Stimulated activated CD4-positive, alpha-beta T cell treated with anti-CD3 and anti-CD28 coated beads, Interleukin-12 subunit alpha, Interleukin-12 subunit beta, amount 100 ng/mL, for 24 hours (primary cell): Measurements from ENCODE around the gene DECR2.
A peak's percentile ranks its signal among the peaks of the same experiment; 100 is the strongest.
"Not testable (repeated sequence)": the region's sequence is repeated elsewhere in the genome, so short reads cannot be mapped to it uniquely, and the experiment has no call there.

Experiments used
- DNase-seq, 2 experiments: peaks; one replicate each; pipeline ENCODE4 v3.0.0-alpha.2; 2020; ENCODE audit warnings: low read depth in 2 of 2

The DECR2 gene

DNA sequence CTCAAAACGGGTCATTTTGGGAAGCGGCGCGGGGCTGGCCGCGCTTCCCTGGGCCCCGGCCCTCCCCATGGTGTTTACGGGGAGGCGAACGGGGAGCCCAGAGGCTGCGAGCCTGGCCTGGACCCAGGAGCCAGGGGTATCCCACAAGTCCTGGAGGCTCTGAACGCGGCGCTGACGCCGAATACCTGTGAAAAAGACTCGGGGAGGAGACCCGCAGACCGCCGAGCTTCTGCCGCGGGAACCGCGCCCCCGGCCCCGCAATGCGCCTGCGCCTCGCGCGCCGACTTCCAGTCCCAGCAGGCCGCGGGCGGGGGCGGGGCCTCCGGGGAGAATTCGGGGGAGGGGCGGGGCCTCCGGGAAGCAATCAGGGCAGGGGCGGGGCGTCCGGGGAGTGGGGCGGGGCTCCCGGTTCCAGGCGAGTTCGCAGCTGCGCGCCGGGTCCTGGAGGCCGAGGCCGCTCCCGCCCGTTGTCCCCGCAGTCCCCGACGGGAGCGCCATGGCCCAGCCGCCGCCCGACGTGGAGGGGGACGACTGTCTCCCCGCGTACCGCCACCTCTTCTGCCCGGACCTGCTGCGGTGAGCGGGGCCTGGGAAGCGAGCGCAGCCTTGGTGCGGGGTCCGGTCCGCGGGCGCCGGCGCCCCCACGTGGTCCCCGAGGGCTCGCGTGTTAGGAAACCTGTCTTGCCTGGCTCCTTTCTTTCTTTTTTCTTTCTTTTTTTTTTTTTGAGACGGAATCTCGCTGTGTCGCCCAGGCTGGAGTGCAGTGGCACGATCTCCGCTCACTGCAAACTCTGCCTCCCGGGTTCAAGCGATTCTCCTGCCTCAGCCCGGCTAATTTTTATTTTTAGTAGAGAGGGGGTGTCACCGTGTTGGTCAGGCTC lies at the start of gene DECR2:
TSS of gene DECR2 (plus strand) at position 418 of the 881 bp plus-strand sequence. CDS start at position 497, 79 bp downstream.
- DNase-seq: peak; percentile 96 to 100

DNA sequence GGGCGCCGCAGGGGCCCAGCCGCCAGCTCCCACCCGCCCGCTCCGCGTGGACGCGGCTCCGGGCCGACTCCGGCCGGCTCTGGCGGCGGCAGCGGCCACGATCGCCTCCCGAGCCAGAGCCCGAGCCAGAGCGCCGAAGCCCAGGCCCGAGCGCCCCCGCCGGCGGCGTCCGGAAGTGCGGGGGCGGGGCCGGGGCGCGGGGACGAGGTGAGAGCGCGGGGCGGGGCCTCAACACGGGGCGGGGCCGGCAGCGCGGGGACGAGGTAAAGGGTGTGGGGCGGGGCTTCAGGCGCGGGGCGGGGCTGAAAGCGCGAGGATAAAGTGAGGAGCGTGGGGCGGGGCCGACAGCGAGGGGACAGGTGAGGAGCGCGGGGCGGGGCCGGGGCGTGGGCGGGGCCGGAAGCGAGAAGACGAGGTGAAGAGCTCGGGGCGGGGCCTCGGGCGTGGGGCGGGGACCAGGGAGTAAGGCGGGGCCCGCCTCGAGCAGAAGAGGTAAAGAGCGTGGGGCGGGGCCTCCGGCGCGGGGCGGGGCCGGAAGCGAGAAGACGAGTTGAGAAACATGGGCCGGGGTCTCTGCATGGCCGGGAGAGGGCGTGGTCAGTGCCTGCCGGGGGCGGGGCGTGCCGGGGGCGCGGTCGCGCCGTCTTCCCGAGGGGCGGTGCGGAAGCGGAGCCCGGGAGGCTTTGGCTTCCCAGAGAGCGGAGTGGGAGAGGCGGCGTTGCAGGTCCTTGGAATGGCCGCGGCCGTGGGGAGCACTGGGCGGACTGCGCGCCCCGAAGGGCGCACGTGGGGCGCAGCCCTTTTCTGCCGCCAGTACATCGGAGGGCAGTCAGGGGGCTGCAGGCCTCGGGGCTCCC lies 48.9 kb upstream of the DECR2 start, which contains the start of gene AXIN1:
TSS of gene AXIN1 (minus strand) at position 177 of the 857 bp plus-strand sequence. CDS start 5,698 bp downstream, outside the sequence.
- peak; percentile 100 for DNase-seq

- no peak for DNase-seq
Observed at GRCh38 chr16:353404-354290, 48.0 kb upstream of the DECR2 start.

GRCh38 chr16:354291-354881 lies 47.3 kb upstream of the DECR2 start:
- no peak for DNase-seq

- no peak for DNase-seq
Observed at GRCh38 chr16:354971-355461, 46.7 kb upstream of the DECR2 start.

DNA sequence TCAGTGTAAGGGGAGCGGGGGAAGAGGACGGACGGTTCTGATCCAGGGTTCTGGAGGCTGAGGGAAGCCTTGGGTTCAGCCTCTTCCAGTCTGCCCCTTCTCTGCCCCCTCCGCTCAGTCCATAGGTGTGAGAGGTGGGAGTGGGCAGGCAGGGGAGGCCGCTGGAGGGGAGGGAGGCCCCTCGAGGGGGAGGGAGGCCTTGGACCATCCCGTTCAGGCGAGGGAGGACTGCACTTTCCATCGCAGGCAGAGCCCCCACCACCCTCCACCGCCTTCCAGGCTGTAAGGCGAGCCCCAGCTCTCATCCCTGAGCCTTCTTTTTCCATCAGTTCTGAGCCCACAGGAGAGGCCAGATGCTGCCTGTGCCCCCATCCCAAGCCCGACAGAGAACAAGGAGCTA lies 44.9 kb upstream of the DECR2 start:
- DNase-seq: no peak

DNA sequence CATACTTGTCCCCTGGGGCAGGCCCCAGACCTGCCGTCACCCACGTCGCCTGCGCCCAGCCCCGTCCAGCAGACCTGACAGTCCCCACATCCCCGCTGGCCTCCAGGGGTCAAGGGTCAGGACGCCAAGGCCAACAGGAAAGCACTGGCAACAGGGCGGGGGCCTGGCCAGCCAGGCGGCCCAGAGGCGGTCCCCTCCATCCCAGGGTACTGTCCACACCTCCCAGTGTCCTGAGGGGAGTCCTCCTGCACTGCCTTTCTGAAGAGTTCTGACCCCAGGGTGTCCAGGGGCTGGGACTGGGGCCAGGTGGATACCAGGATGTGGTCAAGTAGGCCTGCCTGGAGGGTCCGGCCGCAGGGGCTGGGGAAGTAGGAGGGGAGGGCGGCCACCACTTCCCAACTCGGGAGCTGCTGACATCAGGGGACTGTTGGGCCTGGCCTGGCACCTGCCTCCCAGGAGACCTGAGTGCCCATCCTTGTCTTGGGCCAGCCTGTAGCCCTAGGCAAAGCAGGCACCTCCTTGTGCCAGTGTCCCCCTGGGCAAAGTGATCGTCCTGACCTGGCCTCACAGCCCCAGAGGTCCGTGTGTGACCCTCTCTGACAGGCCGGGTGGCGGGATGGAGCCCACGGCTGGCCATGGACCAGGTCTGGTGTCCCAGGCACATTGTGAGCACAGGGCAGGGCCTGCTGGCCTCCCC lies 42.5 kb upstream of the DECR2 start:
- no peak for DNase-seq

GRCh38 chr16:359871-360697 lies 41.6 kb upstream of the DECR2 start:
- no peak for DNase-seq

- no peak for DNase-seq
Observed at GRCh38 chr16:360698-361336, 40.9 kb upstream of the DECR2 start.

- no peak for DNase-seq
Observed at GRCh38 chr16:361341-361871, 40.3 kb upstream of the DECR2 start.

DNA sequence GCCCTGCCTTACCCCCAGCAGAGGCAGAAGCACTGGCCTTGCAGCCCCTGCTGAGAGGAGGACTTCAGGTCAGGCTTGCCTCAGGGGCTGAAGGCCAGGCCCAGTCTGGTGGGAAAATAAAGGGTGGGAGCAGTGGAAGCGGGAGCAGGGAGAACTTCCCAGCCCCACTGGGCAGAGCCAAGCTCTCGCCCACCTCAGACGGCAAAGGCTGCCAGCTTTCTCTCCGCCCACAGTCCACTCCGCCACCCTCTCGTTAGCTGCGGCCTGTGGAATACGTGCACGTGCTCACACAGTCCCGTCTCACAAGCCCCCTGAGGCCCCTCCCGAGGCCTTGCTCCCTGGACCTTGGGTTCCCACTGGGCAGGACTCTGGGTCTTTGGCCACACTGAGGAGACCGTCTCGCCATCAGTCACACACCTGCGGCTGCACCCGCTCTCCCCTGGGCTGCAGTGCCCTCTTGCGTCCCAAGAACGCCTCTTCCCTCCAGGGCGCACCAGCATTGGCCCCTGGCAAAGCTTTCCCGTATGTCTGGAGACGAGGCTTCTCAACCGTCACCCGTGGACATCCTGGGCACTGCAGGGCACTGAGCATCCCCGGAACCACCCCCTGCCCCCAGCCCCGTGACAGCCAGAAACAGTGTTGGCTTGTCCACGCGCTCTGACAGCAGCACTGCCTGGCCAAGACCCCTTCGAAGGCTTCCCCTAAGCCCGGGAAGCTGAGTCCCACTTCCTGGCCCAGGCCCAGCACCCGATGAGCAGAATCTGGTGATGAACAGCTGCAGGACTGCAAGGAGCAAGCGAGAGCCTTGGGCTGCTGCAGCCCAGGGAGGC lies 39.6 kb upstream of the DECR2 start:
- DNase-seq: peak; percentile 56 to 57

GRCh38 chr16:362702-362999 lies 39.0 kb upstream of the DECR2 start:
- not testable (repeated sequence) for DNase-seq

DNA sequence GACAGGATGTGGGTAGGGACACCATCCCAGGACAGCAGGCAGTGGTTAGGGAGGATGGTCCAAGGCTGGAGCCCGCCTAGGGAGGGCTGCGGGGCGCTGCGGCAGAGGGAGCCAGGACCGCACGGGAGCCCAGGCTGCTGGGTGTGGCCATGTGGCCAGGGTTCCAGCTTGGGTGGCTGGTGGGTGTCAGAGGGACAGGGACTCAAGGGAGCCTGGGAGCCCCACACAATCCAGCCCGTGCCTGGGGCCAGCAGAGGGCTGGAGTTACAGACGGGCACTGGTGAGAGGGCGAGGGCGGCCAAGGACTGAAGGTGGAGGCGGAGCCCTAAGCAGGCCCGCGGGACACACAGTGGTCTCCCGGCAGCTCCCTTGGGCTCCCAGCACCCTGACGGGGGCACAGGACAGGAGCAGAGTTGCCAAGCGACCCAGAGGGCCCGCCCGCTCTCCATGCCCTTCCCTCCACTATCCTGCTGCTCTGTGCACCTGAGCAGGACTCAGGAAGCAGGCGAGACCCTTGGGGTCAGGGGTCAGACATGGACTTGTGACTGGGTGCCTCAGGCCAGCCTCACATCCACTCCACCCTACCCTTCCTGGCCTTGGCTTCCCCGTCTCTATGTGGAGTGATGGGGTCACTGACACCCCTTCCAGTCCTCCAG lies 38.4 kb upstream of the DECR2 start:
- DNase-seq: no peak

DNA sequence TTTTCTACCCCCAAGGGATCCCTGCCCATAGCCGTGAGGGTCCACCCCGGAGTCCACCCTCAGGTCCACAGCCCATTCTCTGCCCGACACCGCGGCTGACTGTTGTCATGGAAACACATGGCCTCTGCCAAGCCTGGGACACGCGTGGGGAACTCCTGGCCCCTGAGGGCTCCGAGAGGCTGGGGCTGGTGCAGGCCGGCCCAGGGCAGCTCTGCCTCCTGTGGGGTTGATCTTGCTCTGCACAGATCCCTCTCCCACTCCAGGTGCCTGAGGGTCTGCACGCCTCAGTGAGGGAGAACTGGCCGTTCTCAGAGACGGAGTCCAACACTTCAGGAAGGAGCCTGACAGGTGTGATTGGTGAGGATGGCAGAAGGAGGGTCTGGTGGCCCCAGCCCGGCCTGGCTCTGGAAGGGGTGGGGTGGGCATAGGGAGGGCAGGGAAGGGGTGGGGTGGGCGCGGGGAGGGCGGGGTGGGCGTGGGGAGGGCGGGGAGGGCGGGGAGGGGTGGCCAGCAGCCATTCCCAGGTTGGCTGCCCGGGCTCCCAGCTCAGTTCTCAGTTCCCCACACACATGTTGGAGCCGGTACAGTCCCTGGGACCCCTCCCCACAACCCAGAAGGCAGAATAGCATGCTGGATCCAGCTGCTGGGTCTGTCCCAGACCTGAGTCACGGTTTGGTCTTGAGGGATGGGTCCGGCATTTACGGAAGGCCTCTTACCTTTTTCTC lies 37.8 kb upstream of the DECR2 start:
- DNase-seq: no peak

GRCh38 chr16:364595-365491 lies 36.8 kb upstream of the DECR2 start:
- DNase-seq: no peak

- no peak for DNase-seq
Observed at GRCh38 chr16:366476-366875, 35.2 kb upstream of the DECR2 start.
